Measurements from ENCODE around the gene RPS25. TPM values are rescaled to one million over a fixed set of nuclear protein-coding genes. Genes with fewer than 3 reads are reported as not detected.

RPS25 gene
- total and polyA plus RNA-seq, 2 experiments from 2014 or later = 1,103 to 1,239 TPM

GRCh38 chr11:119014209-119014924 is 3.8 kb downstream of the RPS25 start:
- Histone ChIP-seq H3K4me3 (no peak overlapping the region), H3K27me3 (replicated peaks; ENCODE audit: insufficient read depth) (no peaks in the 10 kb centered on the region), H3K4me1 (ENCODE audit: insufficient read depth) (peaks cover 16% of the 10 kb centered on the region), H4K20me1 (ENCODE audit: insufficient read depth) (no peaks in the 10 kb centered on the region), H3K36me3 (ENCODE audit: low read depth) (peaks cover 34% of the 10 kb centered on the region), H3K27ac (0 out of 2 replicates have a peak overlapping the region, but pooled peaks have one; percentile 1), H3K4me2 (ENCODE audit: unreplicated experiment) (no peak overlapping the region), H3K9ac (no peak overlapping the region), H2AFZ (no peak overlapping the region), H3K79me2 (ENCODE audit: insufficient read depth) (peaks cover 52% of the 10 kb centered on the region), H3K9me3 (ENCODE audit: low read depth) (no peaks in the 10 kb centered on the region), H3F3A (ENCODE audit: insufficient read depth) (peaks cover 66% of the 10 kb centered on the region), H3K9me2 (ENCODE audit: insufficient read depth) (no peaks in the 10 kb centered on the region)
- TF ChIP-seq EZH2 (IDR thresholded peaks at IDR 0.05; ENCODE audit: insufficient read depth, poor library complexity, severe bottlenecking) (no peak), EZH2phosphoT487 (IDR thresholded peaks at IDR 0.05; ENCODE audit: insufficient read depth, low read depth) (no peak)
- DNase-seq = no peak
- in situ Hi-C loops (cut with MboI) = no loop called here
- 89 to 91% methylated on average over 17 of the region's 17 CpGs for WGBS, 2 experiments (ENCODE audit: low coverage in 1 of 2, low lambda C conversion rate in 2 of 2, missing lambda C conversion rate in 2 of 2)

GRCh38 chr11:119012629-119013170 is 5.4 kb downstream of the RPS25 start:
- Histone ChIP-seq H4K20me1 (ENCODE audit: insufficient read depth) (no peaks in the 10 kb centered on the region), H3K36me3 (ENCODE audit: low read depth) (peaks cover 34% of the 10 kb centered on the region), H3F3A (ENCODE audit: insufficient read depth) (peaks cover 63% of the 10 kb centered on the region), H3K9me3 (ENCODE audit: low read depth) (no peaks in the 10 kb centered on the region), H2AFZ (no peak overlapping the region), H3K4me3 (no peak overlapping the region), H3K9ac (no peak overlapping the region), H3K79me2 (ENCODE audit: insufficient read depth) (peaks cover 41% of the 10 kb centered on the region), H3K4me1 (ENCODE audit: insufficient read depth) (peaks cover 16% of the 10 kb centered on the region), H3K27ac (no peak overlapping the region), H3K27me3 (replicated peaks; ENCODE audit: insufficient read depth) (no peaks in the 10 kb centered on the region), H3K9me2 (ENCODE audit: insufficient read depth) (no peaks in the 10 kb centered on the region), H3K4me2 (ENCODE audit: unreplicated experiment) (no peak overlapping the region)
- TF ChIP-seq EZH2phosphoT487 (IDR thresholded peaks at IDR 0.05; ENCODE audit: insufficient read depth, low read depth) = no peak
- TF ChIP-seq EZH2 (IDR thresholded peaks at IDR 0.05; ENCODE audit: insufficient read depth, poor library complexity, severe bottlenecking) = no peak
- DNase-seq = no peak
- in situ Hi-C loops (cut with MboI) = no loop called here
- whole genome bisulfite sequencing, 2 experiments (ENCODE audit: low coverage in 1 of 2, low lambda C conversion rate in 2 of 2, missing lambda C conversion rate in 2 of 2) = 58 to 68% methylated on average over 3 of the region's 3 CpGs

- Histone ChIP-seq H3K9me3 (ENCODE audit: low read depth) (no peaks in the 10 kb centered on the region), H3K9ac (no peak overlapping the region), H3K9me2 (ENCODE audit: insufficient read depth) (no peaks in the 10 kb centered on the region), H3K27ac (no peak overlapping the region), H3K4me2 (ENCODE audit: unreplicated experiment) (no peak overlapping the region), H3K4me1 (ENCODE audit: insufficient read depth) (peaks cover 12% of the 10 kb centered on the region), H3F3A (ENCODE audit: insufficient read depth) (peaks cover 54% of the 10 kb centered on the region), H3K79me2 (ENCODE audit: insufficient read depth) (peaks cover 29% of the 10 kb centered on the region), H3K27me3 (replicated peaks; ENCODE audit: insufficient read depth) (no peaks in the 10 kb centered on the region), H2AFZ (no peak overlapping the region), H3K36me3 (ENCODE audit: low read depth) (peaks cover 40% of the 10 kb centered on the region), H3K4me3 (no peak overlapping the region), H4K20me1 (ENCODE audit: insufficient read depth) (no peaks in the 10 kb centered on the region)
- DNase-seq = no peak
- 77 to 85% methylated on average over 6 of the region's 6 CpGs for WGBS, 2 experiments (ENCODE audit: low coverage in 1 of 2, low lambda C conversion rate in 2 of 2, missing lambda C conversion rate in 2 of 2)
- TF ChIP-seq EZH2phosphoT487 (IDR thresholded peaks at IDR 0.05; ENCODE audit: insufficient read depth, low read depth) = no peak
- in situ Hi-C loops (cut with MboI) = no loop called here
These were observed 6.6 kb downstream of the RPS25 start for GRCh38 chr11:119011476-119012053.

GRCh38 chr11:119006656-119007055 is 11.5 kb downstream of the RPS25 start:
- no peak for DNase-seq
- no peaks in the 10 kb centered on the region for H3K9me3 ChIP-seq (ENCODE audit: low read depth)
- no peaks in the 10 kb centered on the region for H3K27me3 ChIP-seq (replicated peaks; ENCODE audit: insufficient read depth)
- no peak overlapping the region for H3K27ac ChIP-seq
- H3K4me1 ChIP-seq (ENCODE audit: insufficient read depth) = peaks cover 1% of the 10 kb centered on the region; the same call in 1 of the 2 replicates
- no peaks in the 10 kb centered on the region for H4K20me1 ChIP-seq (ENCODE audit: insufficient read depth)
- TF ChIP-seq EZH2phosphoT487 (IDR thresholded peaks at IDR 0.05; ENCODE audit: insufficient read depth, low read depth) = no peak
- no peak for TF ChIP-seq EZH2 (IDR thresholded peaks at IDR 0.05; ENCODE audit: insufficient read depth, poor library complexity, severe bottlenecking)
- in situ Hi-C loops (cut with MboI) = no loop called here
- H3K9me2 ChIP-seq (ENCODE audit: insufficient read depth) = no peaks in the 10 kb centered on the region
- H3F3A ChIP-seq (ENCODE audit: insufficient read depth) = peaks cover 8% of the 10 kb centered on the region; the same call in 1 of the 2 replicates
- 75 to 83% methylated on average over 4 of the region's 4 CpGs for WGBS, 2 experiments (ENCODE audit: low coverage in 1 of 2, low lambda C conversion rate in 2 of 2, missing lambda C conversion rate in 2 of 2)
- no peak overlapping the region for H2AFZ ChIP-seq
- no peak overlapping the region for H3K4me3 ChIP-seq
- H3K9ac ChIP-seq = no peak overlapping the region
- peaks cover 19% of the 10 kb centered on the region for H3K36me3 ChIP-seq (ENCODE audit: low read depth)
- no peak overlapping the region for H3K4me2 ChIP-seq (ENCODE audit: unreplicated experiment)
- H3K79me2 ChIP-seq (ENCODE audit: insufficient read depth) = peaks cover 34% of the 10 kb centered on the region

All from GM23248 (cell line).